Measurements from ENCODE around the gene FOXR1.
"Not testable (repeated sequence)": the region's sequence is repeated elsewhere in the genome, so short reads cannot be mapped to it uniquely, and the experiment has no call there.

Gene FOXR1

DNA sequence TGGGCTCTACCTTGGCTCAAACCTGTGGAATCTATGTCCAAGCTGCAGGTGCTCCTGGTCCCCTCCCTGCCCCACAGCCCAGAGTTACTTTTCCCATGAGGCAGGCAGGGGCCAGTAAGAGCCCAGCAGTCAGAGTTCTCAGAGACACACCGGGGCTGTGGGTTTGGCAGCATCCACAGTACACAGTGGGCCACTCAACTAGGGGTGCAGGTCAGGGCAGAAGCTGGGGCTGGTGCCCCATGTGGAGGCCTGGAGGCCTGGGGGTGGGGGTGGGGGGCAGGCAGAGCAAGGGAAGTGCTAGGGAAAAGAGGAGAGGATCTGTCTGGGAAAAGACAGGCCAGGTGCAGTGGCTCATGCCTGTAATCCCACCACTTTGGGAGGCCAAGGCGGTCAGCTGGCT is 13.0 kb upstream of the FOXR1 start:
- DNase-seq (ENCODE audit: low read depth): no peak
- H3K4me3 ChIP-seq (ENCODE audit: low read depth, low read length): no peak overlapping the region
- TF ChIP-seq, protein P1, sequence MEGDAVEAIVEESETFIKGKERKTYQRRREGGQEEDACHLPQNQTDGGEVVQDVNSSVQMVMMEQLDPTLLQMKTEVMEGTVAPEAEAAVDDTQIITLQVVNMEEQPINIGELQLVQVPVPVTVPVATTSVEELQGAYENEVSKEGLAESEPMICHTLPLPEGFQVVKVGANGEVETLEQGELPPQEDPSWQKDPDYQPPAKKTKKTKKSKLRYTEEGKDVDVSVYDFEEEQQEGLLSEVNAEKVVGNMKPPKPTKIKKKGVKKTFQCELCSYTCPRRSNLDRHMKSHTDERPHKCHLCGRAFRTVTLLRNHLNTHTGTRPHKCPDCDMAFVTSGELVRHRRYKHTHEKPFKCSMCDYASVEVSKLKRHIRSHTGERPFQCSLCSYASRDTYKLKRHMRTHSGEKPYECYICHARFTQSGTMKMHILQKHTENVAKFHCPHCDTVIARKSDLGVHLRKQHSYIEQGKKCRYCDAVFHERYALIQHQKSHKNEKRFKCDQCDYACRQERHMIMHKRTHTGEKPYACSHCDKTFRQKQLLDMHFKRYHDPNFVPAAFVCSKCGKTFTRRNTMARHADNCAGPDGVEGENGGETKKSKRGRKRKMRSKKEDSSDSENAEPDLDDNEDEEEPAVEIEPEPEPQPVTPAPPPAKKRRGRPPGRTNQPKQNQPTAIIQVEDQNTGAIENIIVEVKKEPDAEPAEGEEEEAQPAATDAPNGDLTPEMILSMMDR (conservative IDR thresholded peaks at IDR 0.05; ENCODE audit: low read depth, low read length): no peak

DNA sequence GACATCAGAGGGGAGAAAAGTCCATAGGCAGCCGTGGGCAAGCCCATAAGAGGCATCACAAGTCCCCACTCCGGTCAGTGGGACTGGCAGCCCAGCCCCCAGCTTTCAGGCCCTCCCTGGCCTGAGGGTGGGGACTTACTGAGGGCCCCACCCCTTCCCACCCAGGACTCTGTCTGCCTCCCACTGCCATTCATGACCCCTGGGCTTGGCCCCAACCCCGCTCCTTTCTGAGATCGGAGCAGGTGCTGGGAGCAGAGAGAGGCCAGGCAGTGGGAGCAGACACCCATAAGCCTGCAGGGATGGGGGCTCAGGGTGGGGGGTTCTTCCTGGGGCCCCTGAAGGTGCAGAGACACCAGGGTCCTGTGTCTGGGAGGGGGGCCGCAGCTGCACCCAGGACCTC is 10.4 kb upstream of the FOXR1 start:
- no peak for DNase-seq (ENCODE audit: low read depth)
- TF ChIP-seq, protein P1 (conservative IDR thresholded peaks at IDR 0.05; ENCODE audit: low read depth, low read length): no peak

DNA sequence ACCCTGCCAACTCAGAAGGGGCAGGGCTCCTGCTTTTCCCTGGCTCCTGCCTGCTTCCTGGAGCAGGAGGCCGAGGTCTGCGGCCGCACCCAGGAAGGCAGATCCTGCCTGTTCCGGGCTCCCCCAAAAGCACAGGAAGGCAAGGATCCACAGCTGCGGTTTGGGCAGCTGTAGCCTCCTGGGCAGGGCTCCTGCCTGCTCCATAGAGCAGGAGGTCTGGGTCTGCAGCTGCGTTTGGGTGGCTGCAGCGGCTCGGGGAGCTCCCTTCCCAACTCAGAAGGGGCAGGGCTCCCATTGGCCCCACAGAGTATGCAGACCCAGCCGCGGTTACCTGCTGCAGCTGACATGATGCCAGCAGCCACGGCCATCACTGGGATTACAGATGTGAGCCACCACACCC is 10.0 kb upstream of the FOXR1 start:
- TF ChIP-seq, protein P1 (conservative IDR thresholded peaks at IDR 0.05; ENCODE audit: low read depth, low read length): no peak
- no peak overlapping the region for H3K4me3 ChIP-seq (ENCODE audit: low read depth, low read length)
- no peak for DNase-seq (ENCODE audit: low read depth)

More for the DNA sequence above, 10.4 kb upstream of the FOXR1 start:
- H3K4me3 ChIP-seq (ENCODE audit: low read depth, low read length): no peak overlapping the region

DNA sequence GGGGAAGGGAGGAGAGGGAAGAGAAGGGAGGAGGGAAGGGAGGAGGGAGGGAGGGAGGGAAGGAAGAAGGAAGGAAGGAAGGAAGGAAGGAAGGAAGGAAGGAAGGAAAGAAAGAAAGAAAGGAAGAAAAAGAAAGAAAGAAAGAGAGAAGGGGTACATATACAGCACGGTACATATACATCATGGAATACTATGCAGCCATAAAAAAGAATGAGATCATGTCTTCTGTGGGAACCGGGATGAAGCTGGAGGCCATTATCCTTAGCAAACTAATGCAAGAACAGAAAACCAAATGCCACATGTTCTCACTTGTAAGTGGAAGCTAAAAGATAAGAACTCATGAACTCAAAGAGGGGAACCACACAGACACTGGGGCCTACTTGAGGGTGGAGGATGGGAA is 2.1 kb upstream of the FOXR1 start:
- not testable (repeated sequence) for DNase-seq (ENCODE audit: low read depth)

DNA sequence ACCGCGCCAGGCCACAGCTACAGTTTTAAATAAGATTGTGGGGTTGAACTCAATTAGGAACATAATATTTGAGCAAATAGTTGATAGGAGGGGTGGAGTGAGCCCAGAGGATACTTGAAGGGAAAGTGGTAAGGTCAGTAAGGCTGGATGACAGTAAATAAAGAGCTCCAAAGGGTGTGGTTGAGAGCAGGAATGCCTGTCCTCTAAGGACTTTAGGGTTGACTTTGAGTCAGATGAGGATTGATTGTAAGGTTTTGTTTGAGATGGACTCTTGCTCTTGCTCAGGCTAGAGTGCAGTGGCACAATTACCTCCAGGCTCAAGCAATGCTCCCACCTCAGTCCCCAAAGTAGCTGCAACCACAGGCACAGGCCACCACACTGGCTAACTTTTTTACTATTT is 2.4 kb downstream of the FOXR1 start:
- TF ChIP-seq, protein P1 (conservative IDR thresholded peaks at IDR 0.05; ENCODE audit: low read depth, low read length): no peak
- no peak overlapping the region for H3K4me3 ChIP-seq (ENCODE audit: low read depth, low read length)
- DNase-seq (ENCODE audit: low read depth): no peak

More for the DNA sequence above, 2.1 kb upstream of the FOXR1 start:
- not testable (repeated sequence) for H3K4me3 ChIP-seq (ENCODE audit: low read depth, low read length)

DNA sequence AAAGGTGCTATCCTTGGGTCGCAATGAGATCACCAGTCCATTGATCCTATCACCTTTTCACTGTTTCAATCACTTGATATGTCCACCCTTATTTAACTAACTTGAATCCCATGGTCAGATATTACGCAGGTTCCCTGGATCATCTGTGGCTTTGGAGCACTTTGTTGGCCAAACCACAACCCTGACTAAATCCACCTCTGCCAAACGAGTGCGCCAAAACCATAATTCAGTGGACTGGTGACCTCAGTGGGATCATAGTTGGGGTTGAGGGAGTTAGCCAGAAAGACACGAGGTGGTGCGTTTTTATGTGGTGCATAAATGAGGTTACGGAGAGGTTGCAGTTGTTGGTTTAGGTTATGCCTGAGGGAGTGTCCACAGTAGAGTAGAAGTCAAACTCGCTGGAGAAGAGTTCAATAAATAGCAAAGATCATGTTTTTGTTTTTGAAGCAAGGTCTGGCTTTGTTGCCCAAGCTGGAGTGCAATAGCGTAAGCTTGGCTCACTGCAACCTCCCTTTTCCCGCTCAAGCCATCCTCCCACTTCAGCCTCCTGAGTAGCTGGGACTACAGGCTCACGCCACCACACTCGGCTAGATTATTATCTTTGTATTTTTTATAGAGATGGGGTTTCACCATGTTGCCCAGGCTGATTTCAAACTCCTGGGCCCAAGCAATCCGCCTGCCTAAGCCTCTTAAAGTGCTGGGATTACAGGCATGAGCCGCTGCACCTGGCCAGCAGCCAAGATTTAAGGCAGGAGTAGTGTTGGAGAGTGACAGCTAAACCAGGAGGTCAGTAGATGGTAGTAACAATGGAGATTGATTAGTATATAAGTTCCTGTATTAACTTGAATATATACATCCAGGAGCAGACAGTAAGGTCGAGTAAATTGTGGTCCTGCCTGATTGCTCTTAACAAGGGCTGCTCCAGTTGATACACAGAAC is 4.5 kb downstream of the FOXR1 start:
- TF ChIP-seq, protein P1 (conservative IDR thresholded peaks at IDR 0.05; ENCODE audit: low read depth, low read length): no peak
- DNase-seq (ENCODE audit: low read depth): no peak
- no peak overlapping the region for H3K4me3 ChIP-seq (ENCODE audit: low read depth, low read length)

DNA sequence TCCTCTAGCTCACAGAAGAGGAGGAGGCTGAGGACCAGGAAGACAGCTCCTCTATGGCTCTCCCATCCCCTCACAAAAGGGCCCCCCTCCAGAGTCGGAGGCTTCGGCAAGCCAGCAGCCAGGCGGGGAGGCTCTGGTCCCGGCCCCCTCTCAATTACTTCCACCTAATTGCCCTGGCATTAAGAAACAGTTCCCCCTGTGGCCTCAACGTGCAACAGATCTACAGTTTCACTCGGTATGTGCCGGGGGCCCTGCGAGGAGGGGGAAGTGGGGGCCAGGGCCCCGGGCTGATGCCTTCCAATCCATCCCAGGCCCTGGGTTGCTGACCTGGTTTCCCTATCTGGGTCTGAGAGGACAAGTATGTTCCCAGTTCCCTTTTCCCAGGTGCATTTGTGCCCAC is 7.9 kb downstream of the FOXR1 start:
- TF ChIP-seq, protein P1 (conservative IDR thresholded peaks at IDR 0.05; ENCODE audit: low read depth, low read length): peak; percentile 18
- DNase-seq (ENCODE audit: low read depth): no peak
- H3K4me3 ChIP-seq (ENCODE audit: low read depth, low read length): no peak overlapping the region
